H1 (cell line): Measurements from ENCODE around the gene RBM6. TPM values are rescaled to one million over a fixed set of nuclear protein-coding genes. Genes with fewer than 3 reads are reported as not detected.

Experiments used
- CTCF ChIA-PET: fragments of 300-600 bp; sonication (Branson Sonifier 250); formaldehyde crosslinking; loops from one replicate; lab custom pipeline; 2021; ENCODE audit not compliant: partially characterized antibody; lab: Charles Lee
- POLR2A ChIA-PET: fragments of 300-600 bp; sonication (Branson Sonifier 250); formaldehyde crosslinking; loops from one replicate; lab custom pipeline; 2021; ENCODE audit warnings: inconsistent platforms; ENCODE audit not compliant: partially characterized antibody; lab: Charles Lee
- DNase-seq, 2 experiments: peaks; one replicate each; pipeline versions ENCODE4 v3.0.0 to v3.0.0-alpha.2; 2010 to 2022; ENCODE audit warnings: low spot score in 2 of 2, low read depth in 1 of 2, mixed read lengths in 1 of 2
- FAIRE-seq: peaks from 2 replicates; lab custom pipeline; 2011; peaks lifted over from hg19 to GRCh38; lab: Jason Lieb, UNC
- H2AFZ ChIP-seq: 2 replicates; pipeline ENCODE4 v1.8.1; 2012; ENCODE audit warnings: low read length, inconsistent platforms
- H2AK5ac ChIP-seq: 2 replicates; pipeline ENCODE4 v1.6.1; 2013; ENCODE audit warnings: low read depth, low read length
- H2BK120ac ChIP-seq: replicated peaks from 2 replicates; pipeline ENCODE3; 2013; ENCODE audit warnings: low read depth, low read length, inconsistent platforms
- H2BK12ac ChIP-seq: 2 replicates; pipeline ENCODE4 v1.6.1; 2013; ENCODE audit warnings: low read depth, low read length
- H2BK15ac ChIP-seq: 2 replicates; pipeline ENCODE4 v1.6.1; 2013; ENCODE audit warnings: low read length
- H2BK20ac ChIP-seq: 2 replicates; pipeline ENCODE4 v1.6.1; 2013; ENCODE audit warnings: low read length
- H2BK5ac ChIP-seq: 2 replicates; pipeline ENCODE4 v1.6.1; 2013; ENCODE audit warnings: low read depth, low read length
- H3K14ac ChIP-seq: 2 replicates; pipeline ENCODE4 v1.6.1; 2013; ENCODE audit warnings: inconsistent platforms; ENCODE audit not compliant: insufficient read length
- H3K18ac ChIP-seq: 2 replicates; pipeline ENCODE4 v1.6.1; 2013; ENCODE audit warnings: low read length; ENCODE audit errors: extremely low read depth
- H3K23ac ChIP-seq: 2 replicates; pipeline ENCODE4 v1.6.1; 2013; ENCODE audit warnings: inconsistent platforms; ENCODE audit not compliant: insufficient read length
- H3K23me2 ChIP-seq: 2 replicates; pipeline ENCODE4 v1.6.1; 2013; ENCODE audit warnings: low read depth, low read length
- H3K27ac ChIP-seq: 2 replicates; pipeline ENCODE4 v1.6.1; 2011; ENCODE audit warnings: low read depth, low read length, inconsistent platforms
- H3K27me3 ChIP-seq, 4 experiments: replicated peaks in 1 of 4; 1 replicate in 1 of 4; 2 replicates in 3 of 4; pipeline versions ENCODE4 v1.6.1 to v1.8.1; 2011 to 2013; ENCODE audit warnings: low read length in 3 of 4, mild to moderate bottlenecking in 3 of 4, inconsistent platforms in 2 of 4, mixed read lengths in 2 of 4, moderate library complexity in 1 of 4; ENCODE audit not compliant: control insufficient read depth in 3 of 4, insufficient read depth in 3 of 4; ENCODE audit errors: extremely low read depth in 1 of 4
- H3K36me3 ChIP-seq, 4 experiments: 2 replicates each; pipeline versions ENCODE4 v1.6.1 to v1.8.1; 2011 to 2013; ENCODE audit warnings: mild to moderate bottlenecking in 4 of 4, low read length in 3 of 4, moderate library complexity in 2 of 4, control low read depth in 1 of 4, inconsistent platforms in 1 of 4; ENCODE audit not compliant: insufficient read depth in 4 of 4, control insufficient read depth in 2 of 4
- H3K4ac ChIP-seq: replicated peaks from 2 replicates; pipeline ENCODE3; 2013; ENCODE audit warnings: low read length, low read depth, mixed read lengths, inconsistent platforms; ENCODE audit not compliant: insufficient read length
- H3K4me1 ChIP-seq, 4 experiments: replicated peaks in 1 of 4; 1 replicate in 1 of 4; 2 replicates in 3 of 4; pipeline versions ENCODE4 v1.6.1 to v1.8.1; 2011 to 2013; ENCODE audit warnings: low read length in 3 of 4, inconsistent platforms in 2 of 4, mixed read lengths in 1 of 4; ENCODE audit not compliant: insufficient read depth in 4 of 4, control insufficient read depth in 3 of 4
- H3K4me2 ChIP-seq, 2 experiments: 2 replicates each; pipeline versions ENCODE4 v1.6.1 to v1.8.1; 2011 to 2013; ENCODE audit warnings: low read depth in 2 of 2, low read length in 2 of 2, control low read depth in 1 of 2, inconsistent platforms in 1 of 2, mild to moderate bottlenecking in 1 of 2; ENCODE audit not compliant: insufficient read depth in 1 of 2
- H3K4me3 ChIP-seq, 4 experiments: fragments of 200-600, 300-600 bp in 1 of 4; sonication (generic), shearing (Covaris generic), sonication (Bioruptor Twin) in 1 of 4; 2 replicates each; pipeline versions ENCODE4 v1.5.1 to v1.8.1; 2011 to 2016; ENCODE audit warnings: low read length in 4 of 4, low read depth in 3 of 4, control low read depth in 2 of 4, inconsistent platforms in 2 of 4, mild to moderate bottlenecking in 2 of 4, mixed read lengths in 1 of 4, moderate library complexity in 1 of 4; ENCODE audit not compliant: insufficient read depth in 2 of 4; ENCODE audit errors: extremely low read depth in 1 of 4
- H3K56ac ChIP-seq: replicated peaks from 2 replicates; pipeline ENCODE3; 2013; ENCODE audit warnings: low read depth, mild to moderate bottlenecking, mixed read lengths, low read length, inconsistent platforms; ENCODE audit not compliant: insufficient read length
- H3K79me1 ChIP-seq: 2 replicates; pipeline ENCODE4 v1.6.1; 2013; ENCODE audit warnings: low read depth, low read length, control low read depth
- H3K79me2 ChIP-seq, 2 experiments: 2 replicates each; pipeline versions ENCODE4 v1.6.1 to v1.8.1; 2012 to 2013; ENCODE audit warnings: low read length in 2 of 2, mild to moderate bottlenecking in 2 of 2, inconsistent platforms in 1 of 2; ENCODE audit not compliant: insufficient read depth in 2 of 2, control insufficient read depth in 1 of 2
- H3K9ac ChIP-seq, 4 experiments: replicated peaks in 1 of 4; 1 replicate in 1 of 4; 2 replicates in 3 of 4; pipeline versions ENCODE4 v1.6.1 to v1.8.1; 2011 to 2013; ENCODE audit warnings: low read depth in 3 of 4, low read length in 3 of 4, control low read depth in 2 of 4, mild to moderate bottlenecking in 2 of 4, moderate library complexity in 2 of 4, inconsistent platforms in 1 of 4; ENCODE audit errors: extremely low read depth in 1 of 4
- H3K9me3 ChIP-seq, 2 experiments: 2 replicates each; pipeline versions ENCODE4 v1.6.1 to v1.8.1; 2012 to 2013; ENCODE audit warnings: mild to moderate bottlenecking in 2 of 2, moderate library complexity in 2 of 2, control low read depth in 1 of 2, inconsistent platforms in 1 of 2, low read depth in 1 of 2, low read length in 1 of 2, mixed read lengths in 1 of 2; ENCODE audit not compliant: insufficient read depth in 2 of 2
- H4K20me1 ChIP-seq, 2 experiments: replicated peaks in 1 of 2; 2 replicates each; pipeline versions ENCODE3 to v1.8.1; 2011 to 2013; ENCODE audit warnings: inconsistent platforms in 2 of 2, low read length in 2 of 2, mild to moderate bottlenecking in 1 of 2; ENCODE audit not compliant: insufficient read depth in 2 of 2, control insufficient read depth in 1 of 2
- H4K5ac ChIP-seq: 2 replicates; pipeline ENCODE4 v1.6.1; 2013; ENCODE audit warnings: low read length, low read depth, mixed read lengths, inconsistent platforms; ENCODE audit not compliant: insufficient read length
- H4K8ac ChIP-seq: 2 replicates; pipeline ENCODE4 v1.8.0; 2013; ENCODE audit warnings: mild to moderate bottlenecking, moderate library complexity, low read length, inconsistent platforms; ENCODE audit not compliant: insufficient read depth; ENCODE audit errors: extremely low read depth
- H4K91ac ChIP-seq: replicated peaks from 2 replicates; pipeline ENCODE3; 2013; ENCODE audit warnings: low read length, mixed read lengths, inconsistent platforms; ENCODE audit not compliant: insufficient read length
- BACH1 ChIP-seq: IDR thresholded peaks from 2 replicates; pipeline ENCODE4 v1.6.1; 2012; ENCODE audit warnings: low read length, improper control_type of control experiment
- CHD1 ChIP-seq: IDR thresholded peaks from 2 replicates; pipeline ENCODE4 v1.6.1; 2012; ENCODE audit warnings: low read depth, low read length, improper control_type of control experiment
- HDAC2 ChIP-seq, 2 experiments: fragments of 300-600 bp in 1 of 2; sonication (generic) in 1 of 2; IDR thresholded peaks; 2 replicates each; pipeline ENCODE4 v1.6.1; 2011 to 2012; ENCODE audit warnings: low read depth in 2 of 2, low read length in 2 of 2, mild to moderate bottlenecking in 2 of 2, moderate library complexity in 2 of 2, borderline replicate concordance in 1 of 2, inconsistent platforms in 1 of 2
- POLR2A ChIP-seq, 2 experiments: IDR thresholded peaks; 1 replicate in 1 of 2; 2 replicates in 1 of 2; pipeline ENCODE4 v1.6.1; 2011; ENCODE audit warnings: low read depth in 2 of 2, low read length in 2 of 2, mild to moderate bottlenecking in 2 of 2; ENCODE audit errors: control extremely low read depth in 1 of 2
- ZNF274 ChIP-seq: IDR thresholded peaks from 2 replicates; pipeline ENCODE4 v1.7.0; 2012; ENCODE audit warnings: low read length, borderline replicate concordance; ENCODE audit errors: extremely low read depth
- WGBS, 2 experiments: shearing (Covaris generic) in 1 of 2; methylation state at CpG; one replicate each; pipeline versions ENCODE4 v1.1.6 to v1.1.7; 2013 to 2015; ENCODE audit warnings: low lambda C conversion rate in 2 of 2, mixed read lengths in 2 of 2, inconsistent platforms in 1 of 2, low coverage in 1 of 2, missing lambda C conversion rate in 1 of 2; ENCODE audit not compliant: insufficient replicate concordance in 2 of 2, insufficient coverage in 1 of 2, insufficient read length in 1 of 2; ENCODE audit errors: extremely low coverage in 1 of 2, missing lambda C conversion rate in 1 of 2; 5-methylcytosine and 5-hydroxymethylcytosine counted together
- polyA plus RNA-seq, 7 experiments: library from polyadenylated mRNA; depleted of rRNA in 3 of 7; stranded (reverse) in 5 of 7; unstranded in 2 of 7; fragments of >200 nt in 5 of 7; fragments of 200-250 nt in 2 of 7; gene quantifications; 1 replicate in 5 of 7; 2 replicates in 1 of 7; 4 replicates in 1 of 7; pipeline versions ENCODE4 v1.2.1 to v1.2.3, GENCODE V29; 2011 to 2013; ENCODE audit warnings: missing spikeins in 2 of 7, mixed read lengths in 2 of 7
- total RNA-seq: library from RNA; stranded (reverse); fragmentation: NEBNext Ultra II Directional; extraction: Animal tissue kit (Norgen Biotek cat#: 25700); gene quantifications from 2 replicates; pipeline ENCODE4 v1.2.1, GENCODE V29; 2021

The RBM6 gene
- total and polyA plus RNA-seq, 2 of the 8 experiments (the other 6 are each of a cell fraction or from before 2014, with no cell fraction given): 30.6 to 80.1 TPM

DNA sequence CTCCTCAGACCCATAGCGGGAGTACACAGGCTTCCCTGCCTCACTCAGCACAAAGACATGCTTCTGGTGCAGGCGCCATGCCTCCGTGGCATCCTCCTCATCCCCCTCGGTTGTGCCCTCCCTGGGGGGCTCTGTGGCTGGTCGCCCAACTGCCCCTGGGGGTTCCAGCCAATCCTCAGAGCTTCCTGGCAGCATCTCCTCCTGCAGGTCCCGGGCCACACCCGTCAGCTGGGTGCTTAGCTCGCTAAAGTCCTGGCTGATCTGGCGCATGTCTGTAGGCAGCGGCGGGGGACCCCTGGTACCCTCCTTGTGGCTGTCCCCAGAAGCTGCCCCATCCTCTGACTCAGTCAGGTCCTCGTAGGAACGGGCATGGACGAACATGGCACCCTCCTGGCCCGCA is 28.3 kb upstream of the RBM6 start:
- Histone ChIP-seq H3K56ac (no peak overlapping the region), H3K79me1 (no peaks in the 10 kb centered on the region), H2BK120ac (no peak overlapping the region), H3K4me3 (no peak overlapping the region; a peak in 1 of 8 replicates), H3K14ac (no peak overlapping the region), H3K27ac (no peak overlapping the region), H3K36me3 (no peaks in the 10 kb centered on the region), H3K23ac (no peak overlapping the region), H4K91ac (peak overlapping the region; percentile 76), H3K27me3 (peaks cover 0 to 18% (median 14%) of the 10 kb centered on the region in 4 experiments; a peak in 5 of 7 replicates), H3K9ac (no peak overlapping the region), H3K4me2 (peak overlapping the region in 1 of 2 experiments; percentile 56; a peak in 1 of 4 replicates), H2BK20ac (no peak overlapping the region), H3K4me1 (peaks cover 5 to 28% (median 17%) of the 10 kb centered on the region in 4 experiments), H3K23me2 (peaks cover 8% of the 10 kb centered on the region; the same call in 1 of the 2 replicates), H3K9me3 (no peaks in the 10 kb centered on the region), H2BK12ac (no peak overlapping the region; the same call in 1 of the 2 replicates), H2BK15ac (peak overlapping the region; percentile 97), H2BK5ac (no peak overlapping the region), H3K18ac (0 out of 2 replicates have a peak overlapping the region, but pooled peaks have one; percentile 52), H4K5ac (no peak overlapping the region), H4K8ac (no peak overlapping the region), H2AFZ (no peak overlapping the region), H3K79me2 (no peaks in the 10 kb centered on the region), H4K20me1 (peaks cover 0 to 7% of the 10 kb centered on the region in 2 experiments), H3K4ac (no peak overlapping the region), H2AK5ac (peak overlapping the region; percentile 70; the same call in 1 of the 2 replicates)
- CTCF ChIA-PET: interaction anchor here (1.1 to 16.1 kb wide), 10 partner anchors 6 to 161 kb away, joined by 3 to 306 read pairs (median 9); partner anchors contain the start of genes MON1A, RBM6 and TRAIP
- DNase-seq: no peak
- TF ChIP-seq POLR2A (IDR thresholded peaks at IDR 0.05; ENCODE audit: control extremely low read depth in 1 of 2, low read depth in 2 of 2, low read length in 2 of 2) (no peak), BACH1 (no peak), CHD1 (no peak), HDAC2 (IDR thresholded peaks at IDR 0.05; ENCODE audit: borderline replicate concordance in 1 of 2, low read depth in 2 of 2, low read length in 2 of 2) (no peak), ZNF274 (no peak)
- WGBS, 2 experiments: 90% methylated on average over 15 of the region's 15 CpGs; no CpG with 5 or more reads in 1 of the 2 experiments
- POLR2A ChIA-PET: interaction anchor here (1.5 kb wide), 1 partner anchor 55 kb away, joined by 4 read pairs; the partner anchor contains the start of gene TRAIP
- no peak for FAIRE-seq
